ENCODE results near the gene RBM6.
"Not testable (repeated sequence)": the region's sequence is repeated elsewhere in the genome, so short reads cannot be mapped to it uniquely, and the experiment has no call there.

Gene RBM6

GRCh38 chr3:50050361-50050760, 110.4 kb downstream of the RBM6 start:
- Histone ChIP-seq H3K4me1 (no peaks in the 10 kb centered on the region), H3K9me3 (no peaks in the 10 kb centered on the region), H3K36me3 (peaks cover 33 to 81% (median 51%) of the 10 kb centered on the region in 3 donors), H3K4me3 (no peak overlapping the region), H3K27ac (no peak overlapping the region), H3K27me3 (no peaks in the 10 kb centered on the region)
- intact Hi-C loops (cut with DNase I; ENCODE audit: low total_unique reads) = no loop called here
- TF ChIP-seq, protein P1, sequence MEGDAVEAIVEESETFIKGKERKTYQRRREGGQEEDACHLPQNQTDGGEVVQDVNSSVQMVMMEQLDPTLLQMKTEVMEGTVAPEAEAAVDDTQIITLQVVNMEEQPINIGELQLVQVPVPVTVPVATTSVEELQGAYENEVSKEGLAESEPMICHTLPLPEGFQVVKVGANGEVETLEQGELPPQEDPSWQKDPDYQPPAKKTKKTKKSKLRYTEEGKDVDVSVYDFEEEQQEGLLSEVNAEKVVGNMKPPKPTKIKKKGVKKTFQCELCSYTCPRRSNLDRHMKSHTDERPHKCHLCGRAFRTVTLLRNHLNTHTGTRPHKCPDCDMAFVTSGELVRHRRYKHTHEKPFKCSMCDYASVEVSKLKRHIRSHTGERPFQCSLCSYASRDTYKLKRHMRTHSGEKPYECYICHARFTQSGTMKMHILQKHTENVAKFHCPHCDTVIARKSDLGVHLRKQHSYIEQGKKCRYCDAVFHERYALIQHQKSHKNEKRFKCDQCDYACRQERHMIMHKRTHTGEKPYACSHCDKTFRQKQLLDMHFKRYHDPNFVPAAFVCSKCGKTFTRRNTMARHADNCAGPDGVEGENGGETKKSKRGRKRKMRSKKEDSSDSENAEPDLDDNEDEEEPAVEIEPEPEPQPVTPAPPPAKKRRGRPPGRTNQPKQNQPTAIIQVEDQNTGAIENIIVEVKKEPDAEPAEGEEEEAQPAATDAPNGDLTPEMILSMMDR (IDR thresholded peaks at IDR 0.05) = no peak
- DNase-seq = no peak

GRCh38 chr3:50057756-50058155, 117.8 kb downstream of the RBM6 start:
- H3K4me3 ChIP-seq = no peak overlapping the region
- no peak for DNase-seq
- no peaks in the 10 kb centered on the region for H3K27me3 ChIP-seq
- TF ChIP-seq, protein P1 (IDR thresholded peaks at IDR 0.05) = no peak
- H3K9me3 ChIP-seq = no peaks in the 10 kb centered on the region
- H3K27ac ChIP-seq = no peak overlapping the region
- H3K36me3 ChIP-seq = peaks cover 75 to 95% (median 81%) of the 10 kb centered on the region in 3 donors
- intact Hi-C loops (cut with DNase I; ENCODE audit: low total_unique reads) = no loop called here
- no peaks in the 10 kb centered on the region for H3K4me1 ChIP-seq

DNA sequence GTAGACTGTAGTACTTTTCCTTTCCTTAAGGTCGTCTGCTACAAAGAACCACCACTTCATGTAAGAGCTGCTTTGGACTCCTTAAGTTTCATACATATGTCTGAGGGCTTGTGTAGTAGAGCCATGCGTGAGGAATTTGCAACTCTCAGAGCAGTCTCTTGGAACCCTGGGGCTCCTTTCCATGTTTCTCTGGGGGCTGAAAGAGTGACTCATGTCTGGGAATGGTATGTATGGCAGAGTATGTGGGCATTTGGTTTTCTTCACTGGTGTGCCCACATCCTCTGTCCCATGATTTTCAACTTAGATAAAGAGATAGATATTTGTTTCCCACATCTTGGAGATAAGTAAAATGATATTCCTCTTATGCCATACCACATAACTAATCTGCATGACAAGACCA, 128.2 kb downstream of the RBM6 start:
- TF ChIP-seq, protein P1 (IDR thresholded peaks at IDR 0.05) = no peak
- peaks cover 97 to 100% (median 98%) of the 10 kb centered on the region in 3 donors for H3K36me3 ChIP-seq
- no peak overlapping the region for H3K27ac ChIP-seq
- intact Hi-C loops (cut with DNase I; ENCODE audit: low total_unique reads) = no loop called here
- no peaks in the 10 kb centered on the region for H3K27me3 ChIP-seq
- H3K4me1 ChIP-seq = no peaks in the 10 kb centered on the region
- H3K4me3 ChIP-seq = no peak overlapping the region
- H3K9me3 ChIP-seq = no peaks in the 10 kb centered on the region
- DNase-seq = no peak

DNA sequence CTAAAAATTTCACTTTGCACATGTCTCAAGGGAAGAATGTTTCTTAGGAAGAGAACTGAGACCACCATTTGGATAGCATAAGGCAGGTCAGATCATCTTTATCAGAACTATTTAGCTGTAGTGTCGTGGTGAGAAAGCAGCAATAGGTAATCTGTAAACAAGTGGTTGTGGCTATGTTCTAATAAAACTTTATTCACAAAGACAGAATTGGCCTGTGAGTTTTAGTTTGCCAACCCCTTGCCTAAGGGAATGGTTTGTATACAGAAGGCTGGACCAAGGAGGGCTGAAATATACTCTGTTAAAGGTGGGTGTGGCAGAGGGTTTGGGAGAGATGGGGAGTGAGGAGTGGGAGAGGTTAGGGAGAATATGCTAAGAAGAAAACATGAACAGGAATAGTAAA, 138.1 kb downstream of the RBM6 start:
- Histone ChIP-seq H3K27ac (no peak overlapping the region), H3K27me3 (no peaks in the 10 kb centered on the region), H3K4me3 (no peak overlapping the region), H3K9me3 (no peaks in the 10 kb centered on the region), H3K4me1 (no peaks in the 10 kb centered on the region), H3K36me3 (peaks cover 38 to 49% (median 48%) of the 10 kb centered on the region in 3 donors)
- intact Hi-C loops (cut with DNase I; ENCODE audit: low total_unique reads) = no loop called here
- TF ChIP-seq, protein P1 (IDR thresholded peaks at IDR 0.05) = no peak
- DNase-seq = no peak

GRCh38 chr3:50078622-50079021, 138.7 kb downstream of the RBM6 start:
- peaks cover 33 to 43% (median 42%) of the 10 kb centered on the region in 3 donors for H3K36me3 ChIP-seq
- intact Hi-C loops (cut with DNase I; ENCODE audit: low total_unique reads) = no loop called here
- DNase-seq = no peak
- no peaks in the 10 kb centered on the region for H3K4me1 ChIP-seq
- H3K27me3 ChIP-seq = no peaks in the 10 kb centered on the region
- TF ChIP-seq, protein P1 (IDR thresholded peaks at IDR 0.05) = no peak
- H3K9me3 ChIP-seq = no peaks in the 10 kb centered on the region
- no peak overlapping the region for H3K27ac ChIP-seq
- no peak overlapping the region for H3K4me3 ChIP-seq

DNA sequence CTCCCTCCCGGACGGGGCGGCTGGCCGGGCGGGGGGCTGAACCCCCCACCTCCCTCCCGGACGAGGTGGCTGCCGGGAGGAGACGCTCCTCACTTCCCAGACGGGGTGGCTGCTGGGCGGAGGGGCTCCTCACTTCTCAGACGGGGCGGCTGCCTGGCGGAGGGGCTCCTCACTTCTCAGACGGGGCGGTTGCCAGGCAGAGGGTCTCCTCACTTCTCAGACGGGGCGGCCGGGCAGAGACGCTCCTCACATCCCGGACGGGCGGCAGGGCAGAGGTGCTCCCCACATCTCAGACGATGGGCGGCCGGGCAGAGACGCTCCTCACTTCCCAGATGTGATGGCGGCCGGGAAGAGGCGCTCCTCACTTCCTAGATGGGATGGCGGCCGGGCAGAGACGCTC, 145.0 kb downstream of the RBM6 start:
- H3K27ac ChIP-seq; H3K4me1 ChIP-seq; DNase-seq; H3K36me3 ChIP-seq; intact Hi-C loops (cut with DNase I; ENCODE audit: low total_unique reads); H3K4me3 ChIP-seq; H3K9me3 ChIP-seq; H3K27me3 ChIP-seq: not testable (repeated sequence)

Measured in tibial artery (tissue), 4 donors.